C4-2B (cell line): ENCODE data around the gene KSR2.

ENCODE experiments used
- H3K27ac ChIP-seq: fragments of 450-650 bp; 2 replicates; pipeline ENCODE4 v1.5.1; 2017
- ZFX ChIP-seq: fragments of 450-650 bp; IDR thresholded peaks from 2 replicates; pipeline ENCODE4 v1.6.1; 2017
- TF ChIP-seq, protein P1 (sequence below): fragments of 450-650 bp; conservative IDR thresholded peaks from 2 replicates; pipeline ENCODE4 v1.5.1; 2017; ENCODE audit warnings: mild to moderate bottlenecking

The KSR2 gene

DNA sequence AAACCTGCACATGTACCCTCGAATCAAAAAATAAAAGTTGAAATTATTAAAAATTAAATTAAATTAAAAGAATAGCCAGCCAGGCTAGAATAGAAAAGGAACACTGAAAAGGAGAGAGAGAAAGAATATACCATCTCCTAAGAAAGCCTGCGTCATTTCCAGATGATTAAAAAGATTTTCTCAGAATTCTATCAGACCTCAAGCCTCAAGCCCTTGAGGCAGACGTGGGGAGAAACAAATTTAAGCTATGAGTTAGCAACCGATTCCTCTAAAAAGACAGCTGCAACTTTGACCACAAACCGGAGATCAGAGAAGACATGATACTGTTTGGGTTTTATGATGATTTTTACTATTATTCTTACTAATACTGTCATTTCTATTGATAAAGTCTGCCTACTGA lies 138.3 kb downstream of the KSR2 start:
- H3K27ac ChIP-seq: no peak overlapping the region
- TF ChIP-seq ZFX: no peak
- TF ChIP-seq, protein P1, sequence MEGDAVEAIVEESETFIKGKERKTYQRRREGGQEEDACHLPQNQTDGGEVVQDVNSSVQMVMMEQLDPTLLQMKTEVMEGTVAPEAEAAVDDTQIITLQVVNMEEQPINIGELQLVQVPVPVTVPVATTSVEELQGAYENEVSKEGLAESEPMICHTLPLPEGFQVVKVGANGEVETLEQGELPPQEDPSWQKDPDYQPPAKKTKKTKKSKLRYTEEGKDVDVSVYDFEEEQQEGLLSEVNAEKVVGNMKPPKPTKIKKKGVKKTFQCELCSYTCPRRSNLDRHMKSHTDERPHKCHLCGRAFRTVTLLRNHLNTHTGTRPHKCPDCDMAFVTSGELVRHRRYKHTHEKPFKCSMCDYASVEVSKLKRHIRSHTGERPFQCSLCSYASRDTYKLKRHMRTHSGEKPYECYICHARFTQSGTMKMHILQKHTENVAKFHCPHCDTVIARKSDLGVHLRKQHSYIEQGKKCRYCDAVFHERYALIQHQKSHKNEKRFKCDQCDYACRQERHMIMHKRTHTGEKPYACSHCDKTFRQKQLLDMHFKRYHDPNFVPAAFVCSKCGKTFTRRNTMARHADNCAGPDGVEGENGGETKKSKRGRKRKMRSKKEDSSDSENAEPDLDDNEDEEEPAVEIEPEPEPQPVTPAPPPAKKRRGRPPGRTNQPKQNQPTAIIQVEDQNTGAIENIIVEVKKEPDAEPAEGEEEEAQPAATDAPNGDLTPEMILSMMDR: no peak

DNA sequence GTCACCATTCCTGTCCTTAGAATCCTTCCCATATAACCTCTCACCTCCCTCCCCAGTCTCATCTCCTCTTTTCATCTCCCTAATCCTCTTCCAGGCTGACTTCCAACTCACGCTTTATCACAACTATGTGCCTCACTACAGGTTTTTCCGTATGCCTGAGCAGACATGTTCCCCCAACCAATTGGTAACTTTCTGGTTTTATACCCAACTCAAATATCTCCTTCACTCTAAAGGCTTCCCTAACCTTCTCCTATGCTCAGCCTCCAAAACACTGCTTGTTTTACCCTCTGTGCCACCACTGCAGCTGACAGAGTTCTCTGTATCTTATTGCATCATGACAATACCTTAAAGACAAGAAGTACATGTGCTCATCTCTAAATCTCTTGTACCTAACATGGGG lies 139.7 kb downstream of the KSR2 start:
- TF ChIP-seq ZFX: no peak

DNA sequence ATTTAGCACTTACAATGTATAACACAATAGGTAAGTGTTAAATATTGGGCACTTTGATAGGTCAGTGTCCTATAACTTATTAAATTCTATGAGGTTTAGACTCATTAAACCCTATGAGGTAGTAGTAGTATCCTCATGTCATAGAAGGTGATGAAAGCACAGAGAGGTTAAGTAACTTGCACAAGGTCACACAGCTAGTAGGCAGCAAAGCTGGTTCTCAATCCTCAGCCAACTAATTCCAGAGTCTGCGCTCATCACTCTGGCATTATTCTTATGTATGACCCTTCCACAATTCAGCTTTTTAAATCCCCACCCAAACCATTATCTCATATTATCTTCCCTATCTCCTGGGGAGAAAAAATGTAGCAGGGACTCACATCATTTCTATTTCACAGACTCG lies 141.1 kb downstream of the KSR2 start:
- TF ChIP-seq ZFX: no peak
- TF ChIP-seq, protein P1: no peak

More for the DNA sequence above, 139.7 kb downstream of the KSR2 start:
- no peak overlapping the region for H3K27ac ChIP-seq

DNA sequence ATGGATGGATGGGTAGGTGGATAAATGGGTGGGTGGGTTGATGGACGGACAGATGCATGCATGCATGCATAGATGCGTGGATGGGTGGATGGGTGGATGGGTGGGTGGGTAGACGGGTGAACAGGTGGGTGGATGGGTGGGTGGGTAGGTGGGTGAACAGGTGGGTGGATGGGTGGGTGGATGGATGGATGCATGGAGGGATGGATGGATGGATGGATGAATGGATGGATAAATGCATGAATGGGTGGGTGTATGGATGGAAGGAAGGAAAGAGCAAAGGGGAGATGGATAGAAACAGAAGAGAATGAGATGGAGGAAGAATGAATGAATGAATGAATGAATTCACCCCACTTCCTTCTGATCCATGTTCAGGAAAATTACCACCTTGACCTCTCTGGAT lies 143.0 kb downstream of the KSR2 start:
- TF ChIP-seq ZFX: no peak
- TF ChIP-seq, protein P1: no peak
- H3K27ac ChIP-seq: no peak overlapping the region

More for the DNA sequence above, 141.1 kb downstream of the KSR2 start:
- H3K27ac ChIP-seq: no peak overlapping the region

DNA sequence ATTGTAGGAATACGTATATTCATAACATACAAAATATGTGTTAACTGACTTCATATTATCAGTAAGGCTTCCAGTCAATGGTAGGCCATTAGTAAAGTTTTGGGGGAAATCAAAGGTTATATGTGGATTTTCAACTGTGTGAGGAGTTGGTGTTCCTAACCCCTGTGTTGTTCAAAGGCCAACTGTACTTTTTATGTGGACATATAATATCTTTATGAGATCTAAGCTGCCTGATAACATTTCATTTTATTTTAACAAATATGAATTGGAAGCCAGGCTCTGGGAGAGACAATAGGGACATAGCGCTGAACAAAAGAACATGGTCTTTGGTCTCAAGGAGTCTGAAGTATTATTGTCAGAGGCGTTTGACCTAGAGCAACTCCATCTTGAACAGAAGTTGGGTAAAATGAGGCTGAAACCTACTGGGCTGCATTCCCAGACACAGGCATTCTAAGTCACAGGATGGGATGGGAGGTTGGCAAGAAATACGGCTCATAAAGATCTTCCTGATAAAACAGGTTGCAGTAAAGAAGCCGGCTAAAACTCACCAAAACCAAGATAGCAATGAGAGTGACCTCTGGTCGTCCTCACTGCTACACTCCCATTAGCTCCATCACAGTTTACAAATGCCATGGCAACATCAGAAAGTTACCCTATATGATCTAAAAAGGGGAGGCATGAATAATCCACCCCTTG lies 147.2 kb downstream of the KSR2 start:
- TF ChIP-seq ZFX: no peak
- TF ChIP-seq, protein P1: no peak
- H3K27ac ChIP-seq: peak overlapping the region; percentile 55; the same call in 1 of the 2 replicates

DNA sequence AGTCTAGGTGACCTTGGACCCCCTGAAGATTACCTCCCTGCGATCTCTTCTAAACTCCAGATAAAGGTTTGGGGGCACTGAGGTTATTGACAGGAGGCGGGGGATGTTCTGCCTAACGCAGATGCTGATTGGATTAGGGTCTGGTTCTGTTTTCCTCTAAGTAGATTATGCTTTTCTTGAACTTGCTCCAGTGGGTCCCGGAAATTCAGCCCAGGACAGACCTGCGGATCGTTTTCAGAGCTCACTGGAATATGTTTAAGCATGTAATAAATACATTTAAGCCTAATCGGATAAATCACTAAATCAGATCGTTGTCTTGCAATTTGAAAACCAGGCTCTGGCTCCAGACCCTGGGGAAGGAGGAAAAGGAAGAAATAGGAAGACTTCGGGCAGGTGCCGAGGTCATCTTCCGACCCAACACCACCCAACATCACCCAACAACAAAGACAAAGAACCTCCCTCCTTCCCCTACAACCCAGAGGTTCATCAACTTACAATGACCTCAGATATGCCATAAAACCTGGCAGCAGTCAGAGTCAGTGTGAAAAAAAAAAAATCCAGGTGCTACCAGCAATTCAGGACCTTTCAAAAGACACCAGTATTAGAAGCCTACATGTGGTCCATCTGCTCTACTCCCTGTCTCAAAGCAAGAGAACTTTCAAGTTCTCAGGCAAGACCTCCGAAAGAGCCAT lies 148.4 kb downstream of the KSR2 start:
- TF ChIP-seq, protein P1: no peak
- TF ChIP-seq ZFX: no peak
- peak overlapping the region; percentile 48; the same call in 1 of the 2 replicates for H3K27ac ChIP-seq

DNA sequence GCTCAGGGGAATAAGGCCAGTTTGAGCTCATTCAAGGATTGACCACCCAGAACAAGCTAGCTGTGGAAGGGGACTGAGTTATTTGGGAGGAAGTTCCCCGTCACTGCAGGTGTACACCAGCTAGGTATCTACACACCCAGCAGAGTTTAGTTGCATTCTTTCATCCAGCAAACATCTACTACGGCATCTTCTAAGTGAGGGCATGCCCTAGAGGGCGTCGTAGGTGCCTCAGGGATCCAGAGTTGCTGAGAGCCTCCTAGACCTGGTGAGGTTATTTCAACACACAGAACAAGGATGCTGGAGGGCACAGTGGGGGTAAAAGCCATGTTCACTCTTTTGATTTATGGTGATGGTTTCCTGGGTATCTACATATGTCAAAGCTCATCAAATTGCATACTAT lies 149.6 kb downstream of the KSR2 start:
- TF ChIP-seq, protein P1: no peak
- TF ChIP-seq ZFX: no peak

More for the DNA sequence above, 149.6 kb downstream of the KSR2 start:
- no peak overlapping the region for H3K27ac ChIP-seq
